Left lobe of liver (tissue), 2 donors: Measurements from ENCODE around the gene MTMR3. TPM values are rescaled to one million over a fixed set of nuclear protein-coding genes. Genes with fewer than 3 reads are reported as not detected.
A peak's percentile ranks its signal among the peaks of the same experiment; 100 is the strongest.

Experiments
- ATAC-seq: fragments of 200-7000 bp; cut with Tn5 transposase; one replicate; pipeline ENCODE4 v1.9.1; 2020; ENCODE audit warnings: mild to moderate bottlenecking, moderate library complexity
- DNase-seq: peaks from one replicate; pipeline ENCODE4 v3.0.0-alpha.2; 2020; ENCODE audit warnings: low spot score
- total RNA-seq: library from RNA; stranded (reverse); gene quantifications from one replicate; pipeline ENCODE4 v1.2.1, GENCODE V29; 2021
- donor health status: DM: no; HTN: no; CAD: no; lungs with moderate emphysema.
- donor health status: DM: no; HTN: yes; CAD: no.

MTMR3 gene
- total RNA-seq, 1 donor from 2014 or later: 12.8 TPM

DNA sequence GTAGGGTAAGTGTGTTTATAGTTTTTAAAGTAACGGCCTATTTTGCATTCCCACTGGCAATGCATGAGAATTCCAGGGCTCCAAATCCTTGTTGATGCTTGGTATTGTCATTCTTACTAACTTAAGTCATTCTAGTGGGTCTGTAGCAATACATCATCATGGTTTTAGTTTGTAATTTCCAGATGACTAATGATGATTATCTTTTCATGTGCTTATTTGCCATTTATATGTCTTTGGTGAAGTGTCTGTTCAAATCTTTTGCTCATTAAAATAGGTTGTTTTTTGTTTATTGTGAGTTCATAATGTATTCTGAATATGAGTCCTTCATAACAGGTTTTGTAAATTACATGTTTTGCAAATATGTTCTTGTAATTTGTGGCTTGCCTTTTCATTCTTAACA is 31.2 kb downstream of the MTMR3 start:
- ATAC-seq: no peak
- no peak for DNase-seq

GRCh38 chr22:29914991-29915533 is 32.1 kb downstream of the MTMR3 start:
- no peak for ATAC-seq
- DNase-seq: no peak

- DNase-seq (no peak), ATAC-seq (peak; percentile 56)
Observed at GRCh38 chr22:29916007-29916544, 33.1 kb downstream of the MTMR3 start.

GRCh38 chr22:29917052-29917902 is 34.3 kb downstream of the MTMR3 start:
- ATAC-seq (peak; percentile 95), DNase-seq (peak; percentile 86)

DNA sequence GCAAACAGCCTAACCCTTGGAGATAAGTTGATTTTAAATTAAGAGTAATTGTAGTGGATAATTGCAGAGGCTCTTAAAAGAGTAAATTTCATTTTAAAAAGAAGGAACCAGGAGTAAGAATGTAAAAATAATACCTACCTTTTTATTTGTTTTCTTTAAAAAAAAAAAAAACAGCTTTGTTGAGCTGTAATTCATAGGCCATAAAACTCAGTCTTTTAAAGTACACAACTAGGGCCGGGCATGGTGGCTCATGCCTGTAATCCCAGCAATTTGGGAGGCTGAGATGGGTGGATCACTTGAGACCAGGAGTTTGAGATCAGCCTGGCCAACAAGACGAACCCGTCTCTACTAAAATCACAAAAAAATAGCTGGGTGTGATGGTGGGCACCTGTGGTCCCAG is 42.4 kb downstream of the MTMR3 start:
- DNase-seq (no peak), ATAC-seq (no peak)

DNA sequence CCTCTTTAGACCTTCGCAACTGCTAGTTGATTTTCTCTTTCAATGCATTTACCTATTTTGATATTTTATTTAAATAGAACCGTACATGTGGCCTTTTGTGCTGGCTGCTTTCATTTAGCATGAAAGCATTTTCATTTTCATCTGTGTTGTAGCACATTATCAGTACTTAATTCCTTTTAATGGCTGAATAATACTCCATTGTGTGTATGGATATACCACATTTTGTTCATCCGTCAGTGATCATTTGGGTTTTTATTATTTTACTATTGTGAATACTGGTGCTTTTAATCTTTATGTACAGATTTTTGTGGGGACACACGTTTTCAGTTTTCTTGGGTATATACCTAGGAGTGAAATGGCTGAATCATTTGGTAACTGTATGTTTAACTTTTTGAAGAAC is 43.1 kb downstream of the MTMR3 start:
- ATAC-seq (no peak), DNase-seq (no peak)

DNA sequence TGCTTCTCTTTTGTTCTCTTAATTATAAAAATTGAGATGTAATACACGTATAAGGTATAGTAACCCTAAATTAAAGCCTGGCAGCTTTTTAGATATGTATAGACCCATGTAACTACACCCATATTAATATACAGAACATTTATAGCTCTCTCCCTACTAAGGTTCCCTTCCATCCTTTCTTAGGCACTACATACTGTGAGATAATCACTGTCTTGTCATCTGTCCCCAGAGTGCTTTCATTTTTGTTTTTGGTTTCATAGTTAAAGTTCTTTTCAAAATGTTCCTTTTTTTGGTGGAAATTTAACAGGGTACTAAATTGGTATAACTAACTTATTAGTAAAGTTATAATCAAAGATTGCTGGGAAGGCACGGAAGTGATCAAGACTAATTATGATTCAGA is 49.2 kb downstream of the MTMR3 start:
- ATAC-seq (no peak), DNase-seq (no peak)

- DNase-seq (no peak), ATAC-seq (no peak)
Observed at GRCh38 chr22:29933619-29934018, 50.6 kb downstream of the MTMR3 start.

DNA sequence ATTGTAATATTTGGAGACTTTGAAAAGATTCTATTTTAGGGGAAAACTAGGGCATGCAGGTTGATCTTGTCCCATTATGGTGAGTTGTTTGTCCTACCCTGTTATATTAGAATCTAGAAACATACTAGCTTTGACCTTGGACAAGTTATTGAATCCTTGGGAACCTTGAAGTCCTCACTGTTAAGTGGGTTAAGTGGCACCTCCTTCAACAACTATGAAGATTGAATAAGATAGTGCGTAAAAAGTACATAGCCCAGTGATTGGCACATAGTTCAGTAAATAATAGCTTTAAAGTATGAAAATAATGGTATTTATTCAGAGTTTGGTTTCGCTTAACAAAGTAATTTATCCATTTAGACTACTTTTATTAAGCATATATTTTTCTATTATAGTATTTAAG is 51.6 kb downstream of the MTMR3 start:
- ATAC-seq: no peak
- DNase-seq: no peak

- DNase-seq (no peak), ATAC-seq (no peak)
Observed at GRCh38 chr22:29936186-29936585, 53.2 kb downstream of the MTMR3 start.

DNA sequence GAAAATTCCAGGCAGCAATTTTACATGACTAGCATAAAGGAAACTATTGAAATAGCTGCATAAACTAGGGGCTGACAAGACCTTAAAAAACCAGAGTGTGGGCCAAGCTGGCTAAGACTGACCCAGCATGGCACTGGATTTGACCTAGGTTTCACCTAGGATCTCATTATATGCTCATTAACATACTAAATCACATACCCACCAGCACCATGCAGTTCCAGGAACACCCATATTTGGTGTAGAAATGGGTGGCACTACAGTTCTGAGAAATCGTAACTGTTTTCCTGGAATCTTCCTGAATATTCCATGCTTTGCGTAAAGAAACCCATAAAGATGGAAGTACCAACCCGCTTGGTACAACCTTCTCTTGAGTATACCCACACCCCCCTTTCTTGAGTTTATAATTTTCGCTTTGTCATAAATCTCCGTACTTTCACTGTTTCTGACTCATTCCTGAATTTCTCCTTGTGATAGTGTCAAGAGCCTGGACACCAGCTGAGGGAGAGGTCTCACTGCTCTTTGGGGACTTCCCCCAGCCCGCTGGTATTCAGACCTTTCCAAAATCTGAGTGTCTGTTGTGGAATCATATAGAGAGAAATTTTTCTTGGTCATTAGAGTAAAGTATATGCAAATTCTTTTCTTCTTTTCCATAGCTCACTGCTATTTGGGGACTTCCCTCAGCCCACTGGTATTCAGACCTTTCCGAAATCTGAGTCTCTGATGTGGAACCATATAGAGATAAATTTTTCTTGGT is 55.1 kb downstream of the MTMR3 start:
- no peak for ATAC-seq
- DNase-seq: no peak

DNA sequence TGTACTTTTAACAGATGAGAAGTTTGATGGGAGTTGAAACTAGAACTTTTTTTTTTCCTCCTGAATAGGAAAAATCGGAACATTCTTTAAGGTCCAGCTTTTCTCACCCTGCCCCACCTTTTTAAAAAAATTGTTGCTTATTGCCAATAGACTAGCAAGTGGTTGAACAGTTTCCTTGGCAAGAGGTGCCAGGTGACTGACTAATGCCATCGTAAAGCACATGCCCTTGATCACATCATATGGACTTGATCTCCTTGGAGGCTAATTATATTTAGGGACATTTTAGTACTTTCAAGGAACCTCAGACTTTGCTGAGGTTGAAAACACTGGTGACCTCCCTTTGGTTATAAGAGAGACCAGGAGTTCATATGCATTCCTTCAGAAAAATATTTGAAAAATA is 57.6 kb downstream of the MTMR3 start:
- DNase-seq (no peak), ATAC-seq (no peak)

DNA sequence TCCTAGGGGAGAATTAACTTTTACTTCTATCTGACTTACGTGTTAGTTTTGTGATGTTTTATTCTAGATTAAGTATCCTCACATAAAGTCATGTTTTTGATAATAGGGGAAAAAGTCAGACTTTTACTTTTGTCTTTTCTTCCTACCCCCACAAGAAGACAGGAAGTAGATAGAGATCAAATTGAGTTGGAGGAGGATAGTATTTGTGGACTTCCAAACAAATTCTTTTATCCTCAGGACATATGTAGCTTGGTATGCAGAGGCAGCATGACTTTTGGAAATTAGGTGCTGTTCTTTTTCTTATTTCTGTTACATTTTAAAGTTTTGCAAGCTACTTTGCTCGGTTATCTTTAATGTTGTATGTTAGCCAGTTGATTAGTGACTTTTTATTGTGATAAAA is 61.4 kb downstream of the MTMR3 start:
- no peak for ATAC-seq
- no peak for DNase-seq

DNA sequence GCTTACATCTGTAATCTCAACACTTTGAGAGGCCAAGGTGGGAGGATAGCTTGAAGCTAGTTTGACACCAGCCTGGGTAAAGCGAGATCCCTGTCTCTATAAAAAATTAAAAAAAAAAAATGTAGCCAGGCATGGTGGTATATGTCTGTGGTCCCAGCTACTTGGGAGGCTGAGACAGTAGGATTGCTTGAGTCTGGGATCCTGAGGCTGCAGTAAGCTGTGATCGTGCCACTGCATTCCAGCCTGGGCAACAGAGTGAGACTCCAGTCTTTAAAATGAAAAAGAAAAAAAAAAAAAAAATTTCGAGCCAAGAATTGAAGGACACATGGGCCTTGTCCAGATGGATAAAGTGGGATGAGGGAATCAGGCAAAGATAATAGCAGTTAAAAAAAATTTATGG is 62.5 kb downstream of the MTMR3 start:
- ATAC-seq: no peak

GRCh38 chr22:29946220-29946619 is 63.2 kb downstream of the MTMR3 start:
- ATAC-seq (no peak), DNase-seq (no peak)

More for the DNA sequence above, 62.5 kb downstream of the MTMR3 start:
- DNase-seq: no peak

DNA sequence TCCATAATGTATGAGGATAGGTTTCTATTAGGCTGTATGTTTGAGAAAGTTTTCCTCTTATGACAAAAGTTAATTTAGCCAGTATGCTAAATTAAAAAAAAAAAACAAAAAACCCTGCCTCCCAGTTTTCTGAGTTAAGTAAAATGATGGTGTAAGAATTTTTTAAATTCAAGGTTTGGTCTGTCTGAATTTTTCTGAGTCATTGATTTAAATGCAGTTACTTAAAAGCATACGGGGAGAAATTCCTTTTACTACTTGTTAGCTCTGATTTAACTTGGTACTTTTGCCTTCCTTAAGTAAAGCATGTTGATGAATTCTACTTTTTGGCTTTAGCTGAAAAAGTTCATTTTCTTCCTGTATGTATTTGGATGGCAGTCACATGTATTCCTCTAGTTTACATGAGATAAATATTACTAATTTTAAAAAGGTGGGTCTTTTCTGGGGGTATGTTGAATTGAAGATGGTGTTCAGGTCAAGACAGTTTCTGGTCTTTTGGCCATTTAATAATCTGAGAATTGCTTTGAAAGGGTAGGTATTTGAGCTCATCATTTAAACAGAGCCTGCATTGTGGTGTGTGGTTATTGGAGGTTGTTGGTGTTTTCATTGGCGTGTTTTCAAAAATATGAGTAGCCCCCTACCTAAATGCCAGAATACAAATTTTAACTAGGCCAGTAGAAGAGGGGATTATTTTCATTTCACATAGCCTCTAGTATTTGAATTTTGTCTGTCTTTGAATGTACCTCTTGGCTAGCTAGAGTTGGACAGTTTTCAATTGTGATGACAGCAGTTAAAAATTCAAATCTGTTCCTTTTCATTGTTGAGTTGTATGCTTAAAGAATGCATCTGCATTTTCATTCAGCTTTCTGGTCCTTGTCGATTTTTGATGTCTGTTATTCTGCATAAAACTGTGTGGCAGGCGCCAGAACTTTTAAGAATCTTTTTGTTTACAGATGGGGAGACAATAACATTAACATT is 64.7 kb downstream of the MTMR3 start:
- no peak for DNase-seq
- ATAC-seq: no peak

GRCh38 chr22:29948385-29948769 is 65.4 kb downstream of the MTMR3 start:
- ATAC-seq: no peak
- no peak for DNase-seq

DNA sequence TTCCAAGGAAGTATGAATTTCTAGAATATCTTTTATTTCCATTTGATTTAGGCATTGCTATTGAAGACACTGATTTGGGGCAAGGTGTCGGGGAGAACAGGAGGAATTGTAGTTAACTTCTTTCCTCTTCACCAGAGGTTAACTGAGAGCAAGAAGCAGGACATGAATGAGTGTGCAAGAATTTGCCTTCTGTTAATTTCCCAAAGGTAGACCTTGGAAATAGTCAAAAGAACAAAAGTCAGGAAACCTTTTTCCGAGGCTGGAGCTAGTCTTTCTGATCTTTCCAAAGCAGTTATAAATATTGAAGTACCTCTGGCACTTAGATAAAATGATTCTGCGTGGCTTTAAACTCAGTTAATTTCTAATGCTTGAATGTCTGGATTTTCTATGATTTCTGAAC is 66.9 kb downstream of the MTMR3 start:
- DNase-seq: no peak
- ATAC-seq: no peak

DNA sequence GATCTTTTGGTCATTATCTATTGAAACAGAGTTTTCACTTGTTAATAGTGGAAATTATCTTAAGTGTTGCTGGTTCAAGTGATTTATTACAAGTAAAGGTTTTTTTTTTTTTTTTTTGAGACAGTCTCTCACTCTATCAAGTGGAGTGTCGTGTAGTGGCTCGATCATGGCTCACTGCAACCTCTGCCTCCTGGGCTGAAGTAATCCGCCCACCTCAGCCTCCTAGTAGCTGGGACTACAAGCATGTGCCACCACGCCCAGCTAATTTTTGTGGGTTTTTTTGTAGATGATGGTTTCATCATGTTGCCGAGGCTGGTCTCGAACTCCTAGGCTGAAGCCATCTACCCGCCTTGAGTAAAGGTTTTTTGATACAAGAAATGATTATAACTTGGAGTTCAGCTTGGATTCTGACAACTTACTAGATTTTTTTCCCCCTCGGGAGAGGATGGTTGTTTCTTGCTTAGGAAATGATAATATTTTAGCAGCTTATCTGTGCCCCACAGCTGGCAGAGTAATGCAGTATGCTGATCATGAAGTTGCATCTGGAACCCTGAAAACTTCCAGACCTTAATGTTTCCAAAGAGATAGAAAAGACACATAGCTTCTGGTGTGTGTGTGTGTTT is 68.9 kb downstream of the MTMR3 start:
- ATAC-seq (no peak), DNase-seq (no peak)

DNA sequence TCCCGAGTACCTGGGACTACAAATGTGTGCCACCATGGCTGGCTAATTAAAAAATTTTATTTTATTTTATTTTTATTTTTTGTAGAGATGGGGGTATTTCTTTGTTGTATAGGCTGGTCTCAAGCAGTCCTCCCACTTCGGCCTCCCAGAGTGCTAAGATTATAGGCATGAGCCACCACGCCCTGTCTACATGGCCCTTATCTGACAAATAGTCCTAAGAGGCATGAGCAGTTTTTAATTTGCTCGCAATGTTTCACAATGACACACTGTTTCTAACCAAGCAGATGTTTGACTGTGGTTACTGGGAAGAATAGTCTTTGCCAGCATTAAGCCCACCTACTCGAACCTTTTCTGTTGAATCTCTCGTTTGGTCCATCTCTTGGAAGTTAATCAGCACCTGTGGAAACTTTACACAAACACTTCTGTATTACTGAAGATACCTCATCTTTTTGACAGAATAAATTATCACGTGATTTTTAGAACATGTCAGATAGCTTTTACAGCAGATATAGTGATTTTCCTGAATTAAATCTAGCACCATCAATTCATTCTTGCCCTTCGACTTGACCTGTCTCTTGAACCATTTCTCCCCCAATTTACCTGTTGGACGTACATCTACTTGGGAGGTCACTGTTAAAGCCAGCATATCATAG is 71.4 kb downstream of the MTMR3 start:
- no peak for ATAC-seq
- no peak for DNase-seq
